Large intestine (tissue), 3 donors: ENCODE data around the gene PRLH. TPM values are rescaled to one million over a fixed set of nuclear protein-coding genes. Genes with fewer than 3 reads are reported as not detected.

Source experiments
- DNase-seq, 2 donors: peaks; one replicate each; pipeline versions ENCODE4 v3.0.0 to v3.0.0-alpha.2; 2013
- H3K27ac ChIP-seq: one replicate; pipeline ENCODE4 v1.5.1; 2013; ENCODE audit warnings: low read length
- H3K27me3 ChIP-seq: 2 replicates; pipeline ENCODE4 v1.6.1; 2013; ENCODE audit warnings: low read length; ENCODE audit not compliant: control insufficient read depth, insufficient read depth
- H3K36me3 ChIP-seq: 2 replicates; pipeline ENCODE4 v1.6.1; 2013; ENCODE audit warnings: low read length; ENCODE audit not compliant: control insufficient read depth, insufficient read depth
- H3K4me1 ChIP-seq: one replicate; pipeline ENCODE4 v1.6.1; 2013; ENCODE audit warnings: low read length; ENCODE audit not compliant: control insufficient read depth, insufficient read depth
- H3K4me3 ChIP-seq: one replicate; pipeline ENCODE4 v1.5.1; 2013; ENCODE audit warnings: low read length
- H3K9me3 ChIP-seq: one replicate; pipeline ENCODE4 v1.6.1; 2013; ENCODE audit warnings: mild to moderate bottlenecking, low read depth, low read length, moderate library complexity; ENCODE audit not compliant: control insufficient read depth
- WGBS: methylation state at CpG from one replicate; pipeline ENCODE4 v1.1.5; 2013; ENCODE audit warnings: low lambda C conversion rate; ENCODE audit not compliant: insufficient coverage; 5-methylcytosine and 5-hydroxymethylcytosine counted together
- polyA plus RNA-seq: library from polyadenylated mRNA; unstranded; fragments of 120-200 nt; gene quantifications from one replicate; pipeline ENCODE4 v1.2.1, GENCODE V29; 2013

Gene PRLH
- polyA plus RNA-seq, 1 donor, result not detected

GRCh38 chr2:237529452-237530402, 36.6 kb upstream of the PRLH start:
- Histone ChIP-seq H3K4me3 (no peak overlapping the region), H3K27me3 (no peaks in the 10 kb centered on the region), H3K36me3 (no peaks in the 10 kb centered on the region), H3K9me3 (no peaks in the 10 kb centered on the region), H3K4me1 (no peaks in the 10 kb centered on the region), H3K27ac (no peak overlapping the region)
- DNase-seq, result no peak
- WGBS, result no CpG with 5 or more reads among the region's 19 CpGs

GRCh38 chr2:237530472-237531433, 35.6 kb upstream of the PRLH start:
- WGBS, result no CpG with 5 or more reads among the region's 12 CpGs
- DNase-seq, result no peak
- Histone ChIP-seq H3K27ac (no peak overlapping the region), H3K27me3 (no peaks in the 10 kb centered on the region), H3K36me3 (no peaks in the 10 kb centered on the region), H3K4me1 (no peaks in the 10 kb centered on the region), H3K9me3 (no peaks in the 10 kb centered on the region), H3K4me3 (no peak overlapping the region)

DNA sequence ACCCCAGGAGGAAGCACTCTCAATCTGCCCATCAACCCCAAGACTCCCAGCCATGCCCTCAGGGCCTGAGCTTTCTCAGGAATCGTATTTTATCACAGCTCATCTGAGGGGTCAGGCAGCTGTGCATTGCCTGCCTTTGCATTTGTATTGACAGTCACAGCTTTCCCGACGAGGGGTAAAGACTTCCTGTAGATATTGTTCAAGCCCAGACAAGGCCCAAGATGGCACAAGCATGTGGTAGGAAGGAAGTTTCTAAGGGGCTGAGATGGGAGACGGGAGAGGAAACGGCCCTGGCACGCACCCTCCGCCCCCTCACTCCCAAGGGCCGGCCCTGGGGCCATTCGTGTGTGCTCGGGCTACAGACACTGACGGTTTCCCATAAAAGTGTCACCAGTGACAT, 34.2 kb upstream of the PRLH start:
- H3K27ac ChIP-seq, result no peak overlapping the region
- H3K27me3 ChIP-seq, result no peaks in the 10 kb centered on the region
- no peak overlapping the region for H3K4me3 ChIP-seq
- no peaks in the 10 kb centered on the region for H3K36me3 ChIP-seq
- no peak for DNase-seq
- no CpG with 5 or more reads among the region's 11 CpGs for WGBS
- no peaks in the 10 kb centered on the region for H3K9me3 ChIP-seq
- H3K4me1 ChIP-seq, result no peaks in the 10 kb centered on the region

DNA sequence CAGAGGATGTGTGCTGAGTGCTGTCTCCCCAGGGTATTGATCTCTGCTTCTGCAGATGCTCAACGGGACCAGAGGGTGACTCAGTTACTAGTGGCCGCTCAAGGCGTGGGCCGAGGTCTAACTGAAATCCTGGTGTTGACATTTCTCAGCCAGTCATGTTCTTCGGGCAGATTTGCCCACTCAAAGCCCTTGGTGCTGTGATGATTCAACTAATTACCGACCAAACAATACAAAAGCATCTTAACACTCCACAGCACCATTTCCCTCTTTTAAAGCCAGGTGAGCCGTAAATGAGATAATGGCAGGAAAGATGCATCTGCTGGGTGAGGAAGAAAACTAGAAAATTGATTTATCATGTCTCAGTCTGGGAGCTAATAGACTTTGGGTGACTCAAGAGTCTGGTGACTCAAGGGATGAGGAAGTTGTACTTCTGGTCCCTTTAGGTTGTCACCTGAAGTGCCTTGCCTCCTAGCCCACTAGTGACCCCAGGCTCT, 32.7 kb upstream of the PRLH start:
- no peaks in the 10 kb centered on the region for H3K9me3 ChIP-seq
- H3K27me3 ChIP-seq, result no peaks in the 10 kb centered on the region
- H3K4me3 ChIP-seq, result no peak overlapping the region
- no peak overlapping the region for H3K27ac ChIP-seq
- no peak for DNase-seq
- no CpG with 5 or more reads among the region's 7 CpGs for WGBS
- H3K4me1 ChIP-seq, result no peaks in the 10 kb centered on the region
- H3K36me3 ChIP-seq, result no peaks in the 10 kb centered on the region

DNA sequence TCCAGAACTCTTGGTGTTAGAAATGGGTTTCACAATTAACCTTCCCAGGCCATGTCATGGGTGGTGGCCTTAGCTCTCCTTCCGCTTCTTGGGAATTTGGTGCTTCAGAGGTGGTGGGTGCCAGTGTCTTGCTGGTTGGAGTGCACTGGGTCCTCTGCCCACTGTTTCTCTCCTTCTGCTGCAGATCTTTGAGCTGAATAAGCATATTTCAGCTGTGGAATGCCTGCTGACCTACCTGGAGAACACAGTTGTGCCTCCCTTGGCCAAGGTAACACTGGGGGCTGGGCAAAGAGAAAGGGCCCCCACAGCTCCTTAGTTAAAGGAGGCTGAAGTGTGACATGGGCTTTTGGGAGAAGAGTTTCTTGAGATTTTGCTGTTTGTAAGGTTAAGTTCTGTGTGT, 32.0 kb upstream of the PRLH start:
- no CpG with 5 or more reads among the region's 1 CpG for whole genome bisulfite sequencing
- H3K4me3 ChIP-seq, result no peak overlapping the region
- H3K27me3 ChIP-seq, result no peaks in the 10 kb centered on the region
- H3K27ac ChIP-seq, result no peak overlapping the region
- DNase-seq, result no peak
- no peaks in the 10 kb centered on the region for H3K4me1 ChIP-seq
- H3K9me3 ChIP-seq, result no peaks in the 10 kb centered on the region
- H3K36me3 ChIP-seq, result no peaks in the 10 kb centered on the region

DNA sequence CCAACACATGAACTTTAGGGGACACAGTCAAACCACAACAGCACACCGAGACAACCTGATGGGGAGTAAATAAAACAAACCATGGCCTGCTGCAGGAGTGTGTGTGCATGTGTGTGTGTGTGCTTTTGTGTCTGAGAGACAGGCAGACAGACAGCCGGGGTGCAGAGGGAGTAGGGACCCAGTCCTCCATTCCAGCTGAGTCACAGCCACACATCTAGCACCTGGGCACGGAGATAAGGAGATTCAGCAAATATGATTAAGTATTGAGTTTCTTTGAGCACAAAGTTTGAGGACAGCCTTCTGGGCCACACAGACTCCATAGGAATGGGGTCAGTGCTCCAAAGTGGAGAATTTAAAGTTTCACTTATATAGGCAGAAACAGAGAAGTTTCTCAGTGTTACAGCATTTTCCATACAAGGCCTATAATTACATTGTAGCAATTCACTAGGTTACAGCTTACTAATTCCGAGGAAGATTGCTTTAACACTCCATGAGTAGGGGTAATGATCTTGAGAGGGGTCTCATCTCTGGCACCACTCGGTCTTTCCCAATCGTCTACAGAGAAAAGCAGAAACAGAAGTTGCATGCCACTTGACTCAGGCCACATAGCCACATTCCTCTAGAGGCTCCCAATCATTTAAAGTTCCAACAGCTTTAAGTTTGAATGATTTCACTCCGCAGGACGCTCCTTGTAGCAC, 30.8 kb upstream of the PRLH start:
- no CpG with 5 or more reads among the region's 8 CpGs for WGBS
- H3K27ac ChIP-seq, result no peak overlapping the region
- no peak overlapping the region for H3K4me3 ChIP-seq
- H3K4me1 ChIP-seq, result no peaks in the 10 kb centered on the region
- no peak for DNase-seq
- no peaks in the 10 kb centered on the region for H3K9me3 ChIP-seq
- no peaks in the 10 kb centered on the region for H3K36me3 ChIP-seq
- H3K27me3 ChIP-seq, result no peaks in the 10 kb centered on the region

GRCh38 chr2:237536083-237536415, 30.3 kb upstream of the PRLH start:
- Histone ChIP-seq H3K4me1 (peaks cover 2% of the 10 kb centered on the region), H3K36me3 (no peaks in the 10 kb centered on the region), H3K27ac (no peak overlapping the region), H3K9me3 (no peaks in the 10 kb centered on the region), H3K27me3 (no peaks in the 10 kb centered on the region), H3K4me3 (no peak overlapping the region)
- WGBS, result no CpG with 5 or more reads among the region's 5 CpGs
- no peak for DNase-seq

GRCh38 chr2:237536617-237537016, 29.8 kb upstream of the PRLH start:
- Histone ChIP-seq H3K36me3 (no peaks in the 10 kb centered on the region), H3K4me1 (peaks cover 6% of the 10 kb centered on the region), H3K9me3 (no peaks in the 10 kb centered on the region), H3K27me3 (no peaks in the 10 kb centered on the region), H3K4me3 (no peak overlapping the region), H3K27ac (no peak overlapping the region)
- WGBS, result no CpG with 5 or more reads among the region's 9 CpGs
- DNase-seq, result no peak

GRCh38 chr2:237538001-237538720, 28.2 kb upstream of the PRLH start:
- H3K27me3 ChIP-seq, result no peaks in the 10 kb centered on the region
- WGBS, result no CpG with 5 or more reads among the region's 29 CpGs
- peaks cover 9% of the 10 kb centered on the region for H3K4me1 ChIP-seq
- no peak overlapping the region for H3K27ac ChIP-seq
- H3K4me3 ChIP-seq, result no peak overlapping the region
- no peaks in the 10 kb centered on the region for H3K36me3 ChIP-seq
- no peaks in the 10 kb centered on the region for H3K9me3 ChIP-seq
- no peak for DNase-seq
